Suprapubic skin (tissue), 4 donors: Measurements from ENCODE around the gene TNFRSF8. TPM values are rescaled to one million over a fixed set of nuclear protein-coding genes. Genes with fewer than 3 reads are reported as not detected.

Source experiments
- DNase-seq, 2 donors: peaks; one replicate each; pipeline ENCODE4 v3.0.0-alpha.2; 2019; ENCODE audit warnings: low spot score in 2 of 2
- H3K27ac ChIP-seq: fragments of 200-600 bp; sonication (generic); one replicate; pipeline ENCODE4 v1.5.1; 2019
- H3K27me3 ChIP-seq: fragments of 200-600 bp; sonication (generic); one replicate; pipeline ENCODE4 v1.5.1; 2019
- H3K36me3 ChIP-seq: fragments of 200-600 bp; sonication (generic); one replicate; pipeline ENCODE4 v1.5.1; 2019
- H3K4me1 ChIP-seq: fragments of 200-600 bp; sonication (generic); one replicate; pipeline ENCODE4 v1.5.1; 2019
- H3K4me3 ChIP-seq: fragments of 200-600 bp; sonication (generic); one replicate; pipeline ENCODE4 v1.5.1; 2019; ENCODE audit warnings: mild to moderate bottlenecking
- H3K9me3 ChIP-seq: fragments of 200-600 bp; sonication (generic); one replicate; pipeline ENCODE4 v1.5.1; 2019
- CTCF ChIP-seq, 2 donors: fragments of 200-600 bp in 1 of 2; fragments of 450-650 bp in 1 of 2; sonication (generic) in 1 of 2; IDR thresholded peaks; one replicate each; pipeline ENCODE4 v1.5.1; 2016 to 2019; ENCODE audit warnings: antibody characterized with exemption in 2 of 2, mild to moderate bottlenecking in 1 of 2, moderate library complexity in 1 of 2
- EP300 ChIP-seq: sonication (generic); formaldehyde crosslinking; IDR thresholded peaks from one replicate; pipeline ENCODE4 v1.6.1; 2017; ENCODE audit warnings: antibody characterized with exemption
- POLR2A ChIP-seq, 2 donors: fragments of 450-650 bp; IDR thresholded peaks; one replicate each; pipeline ENCODE4 v1.6.1; 2017; ENCODE audit warnings: antibody characterized with exemption in 2 of 2, mild to moderate bottlenecking in 2 of 2, moderate library complexity in 2 of 2
- POLR2AphosphoS5 ChIP-seq, 3 donors: sonication (generic); formaldehyde crosslinking; IDR thresholded peaks; one replicate each; pipeline ENCODE4 v1.6.1; 2017; ENCODE audit warnings: antibody characterized with exemption in 3 of 3
- WGBS: methylation state at CpG from one replicate; pipeline ENCODE4 v1.1.5; 2018; 5-methylcytosine and 5-hydroxymethylcytosine counted together
- total RNA-seq, 4 donors: library from RNA; depleted of rRNA; stranded (reverse); fragments of >200 nt; gene quantifications; one replicate each; pipeline ENCODE4 v1.1.0, GENCODE V29; 2016

The TNFRSF8 gene
- total RNA-seq, 4 donors from 2014 or later, result 0.30 to 1.2 (median 0.75) TPM

DNA sequence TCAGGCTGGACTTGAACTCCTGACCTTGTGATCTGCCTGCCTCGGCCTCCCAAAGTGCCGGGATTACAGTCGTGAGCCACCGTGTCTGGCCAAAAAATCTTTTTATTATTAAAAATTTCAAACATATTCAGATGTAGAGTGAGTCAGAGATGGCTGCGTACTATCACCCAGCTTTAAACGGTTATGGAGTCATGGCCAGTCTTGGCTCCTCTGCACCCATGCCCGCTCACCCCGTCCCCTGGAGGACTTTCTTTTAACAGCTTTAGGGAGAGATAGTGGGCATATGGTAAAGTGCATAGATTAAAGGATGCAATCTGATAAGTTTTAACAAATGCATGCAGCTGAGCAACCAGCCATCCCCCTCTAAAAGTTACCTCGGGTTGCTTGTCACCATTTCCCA, 51.8 kb downstream of the TNFRSF8 start:
- Histone ChIP-seq H3K27me3 (no peaks in the 10 kb centered on the region), H3K4me3 (no peak overlapping the region), H3K9me3 (no peaks in the 10 kb centered on the region), H3K27ac (no peak overlapping the region), H3K4me1 (no peaks in the 10 kb centered on the region), H3K36me3 (no peaks in the 10 kb centered on the region)
- 66% methylated on average over 9 of the region's 9 CpGs for WGBS
- no peak for TF ChIP-seq POLR2A (IDR thresholded peaks at IDR 0.05)
- no peak for TF ChIP-seq POLR2AphosphoS5 (IDR thresholded peaks at IDR 0.05)
- no peak for TF ChIP-seq EP300
- TF ChIP-seq CTCF (IDR thresholded peaks at IDR 0.05), result no peak
- no peak for DNase-seq

DNA sequence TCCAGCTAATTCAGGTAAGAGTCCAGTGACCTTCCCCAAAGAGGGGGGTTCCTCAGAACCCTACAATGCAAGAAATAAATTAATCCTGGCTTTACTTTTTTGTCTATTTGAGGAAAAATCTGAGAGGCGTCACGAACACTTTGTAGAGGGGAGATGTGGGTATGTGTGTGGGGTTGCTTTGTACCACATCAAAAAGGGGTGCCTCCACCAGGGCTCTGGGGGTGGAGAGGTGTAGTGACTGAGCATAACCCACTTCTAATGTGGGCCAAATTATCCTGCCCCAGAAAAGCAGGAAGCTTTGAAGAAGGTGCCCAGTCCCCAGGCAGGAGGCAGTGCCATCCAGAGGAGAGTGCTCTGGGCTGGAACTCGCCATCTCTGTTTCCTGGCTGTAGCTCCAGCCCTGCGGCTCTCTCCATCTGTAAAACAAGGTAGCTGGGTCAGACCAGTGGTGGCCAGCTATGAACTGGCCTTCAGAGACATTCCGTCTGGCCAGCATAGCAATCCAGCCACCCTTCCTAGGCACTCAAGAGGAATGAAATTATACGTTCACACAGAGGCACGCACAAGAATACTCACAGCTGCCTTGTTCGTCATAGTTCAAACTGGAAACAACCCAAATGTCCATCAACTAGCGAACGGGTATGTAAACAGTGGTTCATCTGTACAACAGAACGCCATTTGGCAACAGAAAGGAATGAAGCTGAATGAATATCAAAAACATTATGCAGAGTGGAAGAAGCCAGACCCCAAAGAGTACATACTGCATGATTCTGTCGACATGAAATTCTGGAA, 58.3 kb downstream of the TNFRSF8 start:
- DNase-seq, result no peak
- H3K9me3 ChIP-seq, result no peaks in the 10 kb centered on the region
- peaks cover 8% of the 10 kb centered on the region for H3K27me3 ChIP-seq
- no peak overlapping the region for H3K4me3 ChIP-seq
- no peaks in the 10 kb centered on the region for H3K36me3 ChIP-seq
- TF ChIP-seq POLR2A (IDR thresholded peaks at IDR 0.05), result no peak
- TF ChIP-seq EP300, result peak; percentile 36
- WGBS, result 60% methylated on average over 12 of the region's 12 CpGs
- peaks cover 8% of the 10 kb centered on the region for H3K4me1 ChIP-seq
- no peak overlapping the region for H3K27ac ChIP-seq

DNA sequence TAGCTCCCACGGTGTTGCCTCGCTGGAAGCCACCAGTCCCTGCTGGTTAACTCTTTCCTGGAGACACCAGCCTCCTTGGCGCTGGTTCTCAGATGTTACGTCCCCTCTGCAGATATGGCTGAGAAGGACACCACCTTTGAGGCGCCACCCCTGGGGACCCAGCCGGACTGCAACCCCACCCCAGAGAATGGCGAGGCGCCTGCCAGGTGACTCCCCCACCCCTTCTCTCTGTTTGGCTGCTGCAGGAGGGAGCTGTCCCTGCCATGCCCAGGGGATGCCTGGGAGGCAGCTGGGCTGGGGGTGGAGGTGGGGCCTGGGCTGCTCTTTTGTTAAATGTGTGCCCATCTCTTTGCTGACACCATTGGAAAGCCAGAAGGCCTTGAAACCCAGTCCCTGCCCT, 60.1 kb downstream of the TNFRSF8 start:
- 62% methylated on average over 7 of the region's 8 CpGs for WGBS
- Histone ChIP-seq H3K9me3 (no peaks in the 10 kb centered on the region), H3K4me3 (no peak overlapping the region), H3K27ac (no peak overlapping the region), H3K4me1 (peaks cover 8% of the 10 kb centered on the region), H3K36me3 (no peaks in the 10 kb centered on the region), H3K27me3 (peaks cover 8% of the 10 kb centered on the region)
- TF ChIP-seq POLR2AphosphoS5 (IDR thresholded peaks at IDR 0.05) (no peak), EP300 (no peak), POLR2A (IDR thresholded peaks at IDR 0.05) (no peak), CTCF (IDR thresholded peaks at IDR 0.05) (no peak)
- DNase-seq, result no peak

DNA sequence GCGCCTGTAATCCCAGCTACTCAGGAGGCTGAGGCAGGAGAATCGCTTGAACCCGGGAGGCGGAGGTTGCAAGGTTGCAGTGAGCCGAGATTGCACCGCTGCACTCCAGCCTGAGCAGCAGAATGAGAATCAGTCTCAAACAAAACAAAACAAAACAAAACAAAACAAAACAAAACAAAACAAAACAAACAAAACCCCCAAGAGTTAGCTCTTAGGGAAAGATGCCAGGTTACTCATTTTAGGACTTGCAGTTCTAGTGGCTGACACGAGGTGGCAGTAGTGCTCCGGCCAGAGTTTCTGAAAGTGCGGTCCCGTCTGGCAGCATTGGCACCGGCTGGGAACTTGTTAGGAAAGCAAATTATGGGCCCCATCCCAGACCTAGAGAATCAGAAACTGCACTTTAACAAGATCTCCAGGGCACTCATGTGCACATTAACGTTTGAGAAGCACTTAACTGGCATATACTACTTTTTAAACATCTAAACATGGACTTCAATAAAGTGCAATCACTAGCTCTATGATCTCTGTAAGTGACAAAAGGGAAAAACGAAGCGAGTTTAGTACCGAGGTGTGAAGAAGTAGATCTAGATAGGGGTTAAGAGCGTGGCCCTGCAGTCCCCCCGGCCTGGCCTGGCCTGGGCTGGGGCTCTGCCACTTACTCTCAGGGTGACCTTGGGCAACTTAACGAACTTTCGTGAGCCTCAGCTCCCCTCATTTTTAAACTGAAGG, 61.8 kb downstream of the TNFRSF8 start:
- DNase-seq, result peak; percentile 89
- Histone ChIP-seq H3K27ac (no peak overlapping the region), H3K9me3 (no peaks in the 10 kb centered on the region), H3K4me1 (peaks cover 8% of the 10 kb centered on the region), H3K36me3 (no peaks in the 10 kb centered on the region), H3K4me3 (no peak overlapping the region), H3K27me3 (peaks cover 8% of the 10 kb centered on the region)
- TF ChIP-seq EP300, result no peak
- TF ChIP-seq POLR2A (IDR thresholded peaks at IDR 0.05), result no peak
- TF ChIP-seq POLR2AphosphoS5 (IDR thresholded peaks at IDR 0.05), result peak in 1 of 3 donors; percentile 56
- TF ChIP-seq CTCF (IDR thresholded peaks at IDR 0.05), result peak; percentile 93 to 99
- WGBS, result 49% methylated on average over 19 of the region's 19 CpGs

- H3K4me3 ChIP-seq, result no peak overlapping the region
- peaks cover 8% of the 10 kb centered on the region for H3K4me1 ChIP-seq
- no peak overlapping the region for H3K27ac ChIP-seq
- TF ChIP-seq EP300 (no peak), POLR2AphosphoS5 (IDR thresholded peaks at IDR 0.05) (no peak), CTCF (IDR thresholded peaks at IDR 0.05) (no peak), POLR2A (IDR thresholded peaks at IDR 0.05) (no peak)
- peaks cover 8% of the 10 kb centered on the region for H3K27me3 ChIP-seq
- WGBS, result 84% methylated on average over 12 of the region's 24 CpGs
- no peaks in the 10 kb centered on the region for H3K9me3 ChIP-seq
- no peaks in the 10 kb centered on the region for H3K36me3 ChIP-seq
- no peak for DNase-seq
Observed at GRCh38 chr1:12125422-12126355, 62.6 kb downstream of the TNFRSF8 start.
